Activated effector memory CD4-positive, alpha-beta T cell treated with anti-CD3 and anti-CD28 coated beads, Interleukin-2, amount 50 U/mL, for 16 hours (primary cell): ENCODE measurements around the gene SYNPO2.
"Not testable (repeated sequence)": the region's sequence is repeated elsewhere in the genome, so short reads cannot be mapped to it uniquely, and the experiment has no call there.

Experiments used
- DNase-seq: peaks from one replicate; pipeline ENCODE4 v3.0.0-alpha.2; 2020

Gene SYNPO2

GRCh38 chr4:119038116-119038841, 149.6 kb downstream of the SYNPO2 start:
- DNase-seq = no peak

- DNase-seq = no peak
Observed at GRCh38 chr4:119039160-119039559, 150.5 kb downstream of the SYNPO2 start.

GRCh38 chr4:119039779-119040178, 151.1 kb downstream of the SYNPO2 start:
- no peak for DNase-seq

- DNase-seq = no peak
Observed at GRCh38 chr4:119040261-119040660, 151.6 kb downstream of the SYNPO2 start.

- no peak for DNase-seq
Observed at GRCh38 chr4:119040694-119041185, 152.1 kb downstream of the SYNPO2 start.

- no peak for DNase-seq
Observed at GRCh38 chr4:119041396-119041795, 152.7 kb downstream of the SYNPO2 start.

GRCh38 chr4:119041951-119042560, 153.4 kb downstream of the SYNPO2 start:
- peak; percentile 74 for DNase-seq

- DNase-seq = no peak
Observed at GRCh38 chr4:119046263-119046662, 157.6 kb downstream of the SYNPO2 start.

- DNase-seq = not testable (repeated sequence)
Observed at GRCh38 chr4:119047059-119047458, 158.4 kb downstream of the SYNPO2 start.

- no peak for DNase-seq
Observed at GRCh38 chr4:119048446-119048845, 159.8 kb downstream of the SYNPO2 start.

- DNase-seq = no peak
Observed at GRCh38 chr4:119049342-119049741, 160.7 kb downstream of the SYNPO2 start.

- no peak for DNase-seq
Observed at GRCh38 chr4:119050527-119051090, 162.0 kb downstream of the SYNPO2 start.

GRCh38 chr4:119053245-119053644, 164.6 kb downstream of the SYNPO2 start:
- DNase-seq = no peak

GRCh38 chr4:119053997-119054396, 165.3 kb downstream of the SYNPO2 start:
- no peak for DNase-seq

GRCh38 chr4:119057417-119057816, 168.8 kb downstream of the SYNPO2 start:
- no peak for DNase-seq

- no peak for DNase-seq
Observed at GRCh38 chr4:119059221-119059620, 170.6 kb downstream of the SYNPO2 start.

- DNase-seq = not testable (repeated sequence)
Observed at GRCh38 chr4:119067125-119067524, 178.5 kb downstream of the SYNPO2 start.

GRCh38 chr4:119067670-119068360, 179.2 kb downstream of the SYNPO2 start:
- not testable (repeated sequence) for DNase-seq

- no peak for DNase-seq
Observed at GRCh38 chr4:119068529-119068962, 179.9 kb downstream of the SYNPO2 start.

GRCh38 chr4:119070301-119070700, 181.6 kb downstream of the SYNPO2 start:
- DNase-seq = no peak

GRCh38 chr4:119080721-119081541, 192.3 kb downstream of the SYNPO2 start:
- no peak for DNase-seq

GRCh38 chr4:119081542-119081859, 192.8 kb downstream of the SYNPO2 start:
- DNase-seq = no peak

- no peak for DNase-seq
Observed at GRCh38 chr4:119081943-119082342, 193.3 kb downstream of the SYNPO2 start.
